NOMO-1 treated with dmso at 0.1 percent for 144 hours (cell line): Measurements from ENCODE around the gene GPR152.

Experiments
- DNase-seq: peaks from one replicate; lab custom pipeline; 2025; ENCODE audit not compliant: unreplicated experiment; lab: John Stamatoyannopoulos, UW

Gene GPR152, protein sequence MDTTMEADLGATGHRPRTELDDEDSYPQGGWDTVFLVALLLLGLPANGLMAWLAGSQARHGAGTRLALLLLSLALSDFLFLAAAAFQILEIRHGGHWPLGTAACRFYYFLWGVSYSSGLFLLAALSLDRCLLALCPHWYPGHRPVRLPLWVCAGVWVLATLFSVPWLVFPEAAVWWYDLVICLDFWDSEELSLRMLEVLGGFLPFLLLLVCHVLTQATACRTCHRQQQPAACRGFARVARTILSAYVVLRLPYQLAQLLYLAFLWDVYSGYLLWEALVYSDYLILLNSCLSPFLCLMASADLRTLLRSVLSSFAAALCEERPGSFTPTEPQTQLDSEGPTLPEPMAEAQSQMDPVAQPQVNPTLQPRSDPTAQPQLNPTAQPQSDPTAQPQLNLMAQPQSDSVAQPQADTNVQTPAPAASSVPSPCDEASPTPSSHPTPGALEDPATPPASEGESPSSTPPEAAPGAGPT

DNA sequence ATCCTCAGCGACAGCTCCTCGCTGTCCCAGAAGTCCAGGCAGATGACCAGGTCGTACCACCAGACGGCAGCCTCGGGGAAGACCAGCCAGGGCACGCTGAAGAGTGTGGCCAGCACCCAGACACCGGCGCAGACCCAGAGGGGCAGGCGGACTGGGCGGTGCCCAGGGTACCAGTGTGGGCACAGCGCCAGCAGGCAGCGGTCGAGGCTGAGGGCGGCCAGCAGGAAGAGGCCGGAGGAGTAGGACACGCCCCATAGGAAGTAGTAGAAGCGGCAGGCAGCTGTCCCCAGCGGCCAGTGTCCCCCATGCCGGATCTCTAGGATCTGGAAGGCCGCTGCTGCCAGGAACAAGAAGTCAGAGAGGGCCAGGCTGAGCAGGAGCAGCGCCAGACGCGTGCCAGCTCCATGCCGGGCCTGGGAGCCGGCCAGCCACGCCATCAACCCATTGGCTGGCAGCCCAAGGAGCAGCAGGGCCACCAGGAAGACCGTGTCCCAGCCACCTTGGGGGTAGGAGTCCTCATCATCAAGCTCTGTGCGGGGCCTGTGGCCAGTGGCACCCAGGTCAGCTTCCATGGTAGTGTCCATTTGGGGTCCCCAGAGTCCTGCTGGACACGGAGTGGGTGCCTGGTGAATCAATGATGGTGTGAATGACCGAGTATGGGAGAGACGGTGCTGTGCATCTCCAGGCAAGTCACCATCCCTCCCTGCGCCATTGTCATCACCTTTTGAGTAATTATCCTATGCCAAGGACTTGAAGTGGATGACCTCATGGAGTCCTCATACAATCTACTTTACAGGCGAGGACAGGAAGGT, at the start of gene GPR152:
Gene GPR152, minus strand, starts transcription at position 589 of the 812 bp plus-strand sequence. Its CDS starts 5 bp downstream, at position 584.
- DNase-seq = no peak

DNA sequence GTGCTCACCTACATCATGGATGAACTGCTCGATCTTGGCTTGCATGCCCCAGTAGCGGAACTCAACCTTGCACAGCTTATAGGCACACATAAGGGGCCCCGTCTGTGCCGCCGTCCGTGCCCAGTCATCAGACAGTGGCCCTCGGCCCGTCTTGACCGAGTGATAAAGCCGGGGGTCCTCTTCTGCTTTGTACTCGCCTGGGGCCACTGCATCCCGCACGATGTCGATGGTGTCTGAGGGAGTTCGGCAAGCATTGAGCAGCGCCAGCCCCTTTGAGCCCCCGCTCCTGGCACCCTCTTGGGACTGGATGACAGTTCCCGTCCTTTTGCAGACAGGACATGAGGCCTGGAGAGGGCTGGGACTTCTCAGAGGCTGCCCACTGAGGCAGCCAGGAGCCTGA, 49.3 kb upstream of the GPR152 start:
- no peak for DNase-seq

DNA sequence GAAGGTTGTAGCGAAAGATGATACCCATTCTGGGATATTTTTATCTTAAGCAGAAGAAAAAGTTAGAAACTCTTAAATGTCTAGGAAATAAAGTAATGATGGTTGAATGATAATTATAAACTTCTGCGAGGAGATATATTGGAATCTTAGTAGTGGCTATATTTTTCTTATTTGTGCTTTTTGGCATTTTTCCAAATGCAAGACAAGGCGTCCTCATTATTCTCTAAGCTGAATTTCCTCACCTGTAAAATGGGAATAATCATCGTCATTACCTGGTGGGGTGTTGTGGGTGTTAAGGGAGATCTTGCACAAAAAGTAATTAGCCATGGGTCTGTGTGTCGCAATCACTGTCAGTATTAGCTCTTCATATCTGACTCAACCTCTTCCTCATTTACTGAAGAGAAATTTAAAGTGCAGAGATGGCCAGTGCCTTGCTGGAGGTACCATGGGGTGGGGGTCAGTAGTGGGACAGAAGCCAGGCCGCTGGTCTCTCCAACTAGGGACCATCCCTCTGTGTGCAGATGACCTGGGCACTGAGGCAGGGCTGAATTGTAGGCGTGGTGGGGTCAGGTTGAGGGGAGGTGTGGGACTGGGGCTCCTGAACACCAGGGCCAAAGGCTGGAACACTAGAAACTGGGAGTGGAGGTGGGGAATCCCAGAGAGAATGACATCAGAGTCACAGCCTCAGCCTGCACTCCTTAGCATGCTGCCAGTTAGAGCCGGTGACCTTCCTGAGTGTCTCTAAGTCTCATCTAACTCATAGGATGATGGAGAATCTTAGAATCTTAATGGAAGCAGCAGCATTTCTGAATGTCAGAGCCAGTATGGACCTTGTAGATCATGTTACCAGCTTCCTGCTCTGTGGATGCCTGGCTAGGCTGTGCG, 48.5 kb upstream of the GPR152 start:
- DNase-seq = peak; percentile 51

DNA sequence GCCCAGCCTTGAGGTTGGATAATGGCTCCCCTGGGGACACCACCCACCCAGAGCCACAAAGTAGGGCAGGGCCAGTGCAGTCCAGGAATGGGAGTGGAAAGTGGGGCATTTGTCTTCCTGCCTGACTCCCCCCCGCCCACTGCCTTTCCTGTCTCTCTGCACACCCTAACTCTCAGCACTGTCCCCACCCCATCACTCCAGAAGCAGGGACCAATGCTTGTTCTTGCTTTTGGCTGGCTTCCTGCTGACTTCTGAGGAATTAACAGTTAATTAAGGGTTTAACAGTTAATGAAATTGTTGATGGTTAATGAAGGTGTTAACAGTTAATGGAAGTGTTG, 47.9 kb upstream of the GPR152 start:
- DNase-seq = no peak

DNA sequence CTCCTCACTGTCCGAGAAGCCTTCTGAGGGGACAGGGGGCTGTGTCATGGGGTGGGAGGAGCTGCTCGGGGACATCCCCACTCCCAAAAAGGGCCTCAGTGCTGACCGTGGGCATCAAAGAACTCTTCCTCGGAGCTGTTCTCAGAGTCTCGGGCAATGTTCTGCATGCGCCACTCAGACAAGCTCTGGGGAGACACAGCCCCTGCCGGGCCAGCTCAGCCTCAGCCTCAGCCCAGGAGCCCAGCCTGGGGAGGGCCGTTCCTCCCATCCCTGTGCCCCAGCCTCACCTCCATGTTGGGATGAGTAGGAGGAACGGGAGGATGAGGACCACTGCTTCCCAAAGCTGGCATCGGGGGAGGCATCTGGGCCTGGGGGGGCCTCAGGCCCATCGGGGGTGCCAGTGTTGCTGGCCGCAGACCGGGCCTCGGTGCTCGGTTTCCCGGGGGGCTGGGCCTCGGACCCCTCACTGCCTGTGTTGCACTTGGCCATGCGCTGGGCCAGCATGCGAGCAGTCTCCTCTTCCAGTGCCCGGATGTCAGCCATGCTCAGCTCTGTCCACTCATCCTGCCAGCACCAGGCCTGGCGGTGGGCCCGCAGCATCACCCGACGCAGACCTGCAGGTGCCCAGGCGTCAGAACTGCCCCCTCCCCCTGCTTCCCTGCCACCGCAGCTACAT, 47.4 kb upstream of the GPR152 start:
- DNase-seq = no peak

DNA sequence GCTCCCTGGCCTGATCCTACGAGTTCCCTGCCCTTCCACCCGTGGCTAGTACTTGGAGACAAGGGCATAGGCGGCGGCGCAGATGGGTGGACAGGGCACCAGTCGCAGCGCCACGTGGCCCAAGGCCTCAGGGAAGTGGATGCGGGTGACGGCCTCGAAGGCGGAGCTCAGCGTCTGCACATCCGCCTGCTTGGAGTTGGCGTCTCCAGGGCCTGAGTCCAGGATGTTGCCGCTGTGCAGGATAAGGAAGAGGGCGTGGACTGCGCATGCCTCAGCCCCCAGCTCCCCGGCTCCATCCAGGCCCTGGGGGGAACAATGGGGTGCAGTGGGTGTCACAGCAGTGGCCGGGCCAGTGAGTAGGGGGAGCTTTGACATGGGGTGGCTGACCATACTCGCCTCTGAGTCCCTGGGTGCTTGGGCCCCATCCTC, 46.0 kb upstream of the GPR152 start:
- DNase-seq = no peak

DNA sequence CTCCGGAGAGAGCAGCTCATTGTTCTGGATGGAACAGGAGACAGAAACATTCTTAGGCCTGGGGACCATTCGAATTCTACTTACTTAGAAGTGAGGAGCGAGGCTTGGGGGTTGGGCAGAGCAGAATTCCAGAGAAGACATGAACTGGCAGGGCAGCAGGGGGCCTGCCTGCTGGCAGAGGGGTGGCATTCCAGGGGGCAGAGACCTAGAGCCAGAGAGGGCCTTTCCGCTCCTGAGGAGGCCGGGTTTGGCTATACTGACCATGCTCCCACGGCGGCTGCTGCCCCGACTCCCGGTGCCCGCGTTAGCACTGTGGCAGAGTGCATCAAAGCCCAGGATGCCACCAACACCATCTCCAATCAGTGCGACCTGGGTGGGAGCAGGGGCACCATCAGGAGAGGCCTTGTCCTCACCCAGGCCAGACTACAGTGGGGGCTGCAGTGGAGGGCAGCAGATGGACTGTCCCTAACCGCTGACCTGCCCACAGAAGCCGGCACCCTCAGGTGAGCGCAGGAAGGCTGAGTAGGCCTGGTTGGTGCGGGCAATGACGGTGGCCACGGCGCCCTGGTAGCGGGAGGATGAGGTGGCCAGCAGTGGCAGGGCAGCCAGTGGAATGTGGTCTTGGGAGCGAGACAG, 45.2 kb upstream of the GPR152 start:
- no peak for DNase-seq

DNA sequence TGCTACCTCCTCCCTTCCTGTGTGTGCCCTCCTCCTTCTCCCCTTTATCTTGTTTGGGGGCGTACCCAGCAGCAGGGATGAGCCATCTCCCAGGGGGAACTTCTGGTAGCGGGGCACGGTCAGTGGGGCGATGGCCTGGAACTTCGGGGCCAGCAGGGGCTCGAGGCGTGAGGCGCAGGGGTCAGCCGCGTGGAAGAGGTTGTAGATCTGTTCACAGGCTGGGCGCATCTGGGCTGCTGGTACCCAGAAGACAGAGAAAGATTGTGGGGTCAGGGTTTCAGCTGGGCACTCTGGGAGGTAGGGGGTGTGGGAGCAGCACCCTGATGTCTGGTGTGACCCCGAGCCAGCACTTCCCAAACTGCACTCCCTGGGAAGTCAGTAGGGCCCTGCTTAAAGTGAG, 43.6 kb upstream of the GPR152 start:
- DNase-seq = no peak

GRCh38 chr11:67495234-67496005, 42.9 kb upstream of the GPR152 start:
- no peak for DNase-seq

GRCh38 chr11:67494371-67495233, 42.1 kb upstream of the GPR152 start:
- DNase-seq = no peak

DNA sequence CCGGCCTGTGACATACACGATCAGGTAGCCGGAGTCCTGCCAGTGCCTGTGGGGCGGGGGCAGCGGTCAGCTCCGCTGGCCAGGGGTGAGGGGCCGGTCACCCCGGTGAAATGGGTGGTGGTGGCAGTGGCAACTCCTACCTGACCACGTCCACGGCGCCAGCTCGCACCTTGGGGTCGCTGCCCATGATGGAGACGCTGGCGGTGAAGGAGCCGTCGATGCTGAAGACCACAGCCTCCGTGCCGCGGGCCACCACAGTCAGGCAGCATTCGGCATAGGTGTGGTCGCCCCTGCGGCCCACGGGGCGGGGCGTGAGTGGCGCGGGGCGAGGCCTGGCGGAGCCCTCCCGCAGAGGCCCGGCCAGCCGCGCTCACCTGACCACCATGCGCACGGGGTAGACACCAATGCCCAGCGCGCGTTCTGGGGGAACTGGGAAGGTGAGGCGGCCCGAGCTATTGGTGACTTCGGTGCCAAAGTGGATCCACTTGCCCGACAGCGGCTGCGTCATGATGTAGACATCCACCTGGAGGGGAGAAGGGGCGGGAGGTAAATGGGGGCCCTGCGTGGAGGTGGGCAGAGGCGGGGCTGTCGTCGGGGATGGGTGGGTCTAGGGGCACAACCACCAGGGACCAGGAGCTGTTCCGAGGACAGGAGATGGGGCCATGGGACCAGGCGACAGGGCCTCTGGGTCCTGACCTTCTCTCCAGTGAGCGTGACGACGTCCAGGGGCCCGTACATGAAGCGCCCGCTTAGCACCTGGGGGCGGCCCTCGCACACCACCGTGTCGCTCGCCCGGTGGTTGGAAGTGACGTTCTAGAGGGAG, 41.2 kb upstream of the GPR152 start:
- DNase-seq = no peak

DNA sequence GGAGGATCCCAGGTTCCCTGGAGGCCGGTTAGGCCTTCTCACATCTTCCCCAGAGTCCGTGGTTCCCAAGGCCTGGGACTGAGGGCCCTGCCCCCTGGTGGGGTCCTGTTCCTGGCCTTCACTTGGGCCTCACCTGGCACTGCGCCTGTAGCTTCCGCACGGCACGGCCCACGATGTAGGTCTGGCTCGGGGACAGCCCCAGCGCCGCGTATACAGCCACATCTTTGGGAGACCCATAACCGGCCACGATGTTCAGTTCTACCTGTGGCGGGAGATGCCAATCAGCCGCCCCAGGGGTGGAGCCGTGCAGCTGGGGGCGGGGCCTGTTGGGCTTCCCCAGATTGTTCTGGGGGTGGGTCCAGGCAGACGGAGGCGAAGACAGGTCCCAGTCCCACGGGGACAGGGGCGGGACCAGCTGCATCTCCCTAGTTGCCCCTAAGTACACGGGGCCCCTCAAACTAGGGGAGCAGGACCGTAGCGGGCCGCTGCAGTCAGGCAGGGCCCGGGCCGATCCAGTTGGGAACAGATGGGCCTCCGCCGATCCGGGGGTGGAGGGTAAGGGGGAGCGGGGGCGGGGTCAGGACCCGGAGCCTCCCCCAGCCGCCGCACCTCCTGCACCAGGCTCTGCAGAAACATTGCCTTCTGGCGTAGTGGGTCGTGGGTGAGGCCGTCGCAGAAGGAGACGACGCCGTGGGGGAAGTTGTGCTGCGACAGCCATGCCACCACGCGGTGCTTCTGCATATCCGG, 40.4 kb upstream of the GPR152 start:
- no peak for DNase-seq

GRCh38 chr11:67492069-67492727, 39.7 kb upstream of the GPR152 start:
- DNase-seq = no peak

GRCh38 chr11:67491276-67492068, 38.9 kb upstream of the GPR152 start:
- no peak for DNase-seq

- no peak for DNase-seq
These were observed 38.2 kb upstream of the GPR152 start for GRCh38 chr11:67490727-67491065.
